ENCODE results near the gene UNC5A. TPM values are rescaled to one million over a fixed set of nuclear protein-coding genes. Genes with fewer than 3 reads are reported as not detected.

UNC5A gene
- total RNA-seq, 1 donor from 2014 or later = 0.21 TPM

GRCh38 chr5:176850371-176851245 lies 40.2 kb downstream of the UNC5A start:
- Histone ChIP-seq H3K27ac (no peak overlapping the region), H3K4me3 (no peak overlapping the region), H3K27me3 (ENCODE audit: low read depth) (peaks cover 69% of the 10 kb centered on the region), H3K4me1 (no peaks in the 10 kb centered on the region), H3K36me3 (no peaks in the 10 kb centered on the region), H3K9me3 (no peaks in the 10 kb centered on the region)
- DNase-seq = no peak
- ATAC-seq = no peak
- intact Hi-C loops (cut with DNase I) = no loop called here
- TF ChIP-seq CTCF (IDR thresholded peaks at IDR 0.05) = no peak

GRCh38 chr5:176851380-176851779 lies 41.0 kb downstream of the UNC5A start:
- H3K27ac ChIP-seq = no peak overlapping the region
- no peak for ATAC-seq
- no peak for DNase-seq
- intact Hi-C loops (cut with DNase I) = no loop called here
- no peaks in the 10 kb centered on the region for H3K4me1 ChIP-seq
- H3K36me3 ChIP-seq = no peaks in the 10 kb centered on the region
- peaks cover 68% of the 10 kb centered on the region for H3K27me3 ChIP-seq (ENCODE audit: low read depth)
- TF ChIP-seq CTCF (IDR thresholded peaks at IDR 0.05) = no peak
- H3K4me3 ChIP-seq = no peak overlapping the region
- no peaks in the 10 kb centered on the region for H3K9me3 ChIP-seq

GRCh38 chr5:176851871-176852658 lies 41.7 kb downstream of the UNC5A start:
- no peaks in the 10 kb centered on the region for H3K36me3 ChIP-seq
- DNase-seq (no peak), ATAC-seq (no peak)

GRCh38 chr5:176853151-176853778 lies 42.9 kb downstream of the UNC5A start:
- Histone ChIP-seq H3K27me3 (ENCODE audit: low read depth) (peaks cover 59% of the 10 kb centered on the region), H3K4me3 (no peak overlapping the region), H3K27ac (no peak overlapping the region), H3K9me3 (no peaks in the 10 kb centered on the region), H3K4me1 (no peaks in the 10 kb centered on the region), H3K36me3 (no peaks in the 10 kb centered on the region)
- ATAC-seq (no peak), DNase-seq (no peak)
- intact Hi-C loops (cut with DNase I) = no loop called here
- no peak for TF ChIP-seq CTCF (IDR thresholded peaks at IDR 0.05)

More at GRCh38 chr5:176851871-176852658, 41.7 kb downstream of the UNC5A start:
- no peak for TF ChIP-seq CTCF (IDR thresholded peaks at IDR 0.05)
- Histone ChIP-seq H3K27me3 (ENCODE audit: low read depth) (peaks cover 61% of the 10 kb centered on the region), H3K27ac (no peak overlapping the region), H3K9me3 (no peaks in the 10 kb centered on the region), H3K4me3 (no peak overlapping the region), H3K4me1 (no peaks in the 10 kb centered on the region)
- intact Hi-C loops (cut with DNase I) = no loop called here

GRCh38 chr5:176854164-176854563 lies 43.8 kb downstream of the UNC5A start:
- Histone ChIP-seq H3K36me3 (no peaks in the 10 kb centered on the region), H3K4me1 (no peaks in the 10 kb centered on the region), H3K9me3 (no peaks in the 10 kb centered on the region), H3K27me3 (ENCODE audit: low read depth) (peaks cover 51% of the 10 kb centered on the region), H3K4me3 (no peak overlapping the region), H3K27ac (no peak overlapping the region)
- intact Hi-C loops (cut with DNase I) = no loop called here
- DNase-seq = no peak
- ATAC-seq = no peak
- TF ChIP-seq CTCF (IDR thresholded peaks at IDR 0.05) = no peak

Data from lower lobe of right lung (tissue), 2 donors.